ENCODE results near the gene UNC5C.

The UNC5C gene

GRCh38 chr4:95522682-95523530 is 25.9 kb downstream of the UNC5C start:
- no peak for DNase-seq (ENCODE audit: low read depth, low spot score)

- no peak for DNase-seq (ENCODE audit: low read depth, low spot score)
Observed at GRCh38 chr4:95517576-95518345, 31.0 kb downstream of the UNC5C start.

GRCh38 chr4:95516528-95517017 is 32.2 kb downstream of the UNC5C start:
- no peak for DNase-seq (ENCODE audit: low read depth, low spot score)

GRCh38 chr4:95515589-95515988 is 33.2 kb downstream of the UNC5C start:
- DNase-seq (ENCODE audit: low read depth, low spot score): no peak

GRCh38 chr4:95513022-95513421 is 35.8 kb downstream of the UNC5C start:
- DNase-seq (ENCODE audit: low read depth, low spot score): no peak

GRCh38 chr4:95511477-95511876 is 37.3 kb downstream of the UNC5C start:
- DNase-seq (ENCODE audit: low read depth, low spot score): no peak

GRCh38 chr4:95510877-95511276 is 37.9 kb downstream of the UNC5C start:
- DNase-seq (ENCODE audit: low read depth, low spot score): no peak

- DNase-seq (ENCODE audit: low read depth, low spot score): no peak
Observed at GRCh38 chr4:95510145-95510544, 38.6 kb downstream of the UNC5C start.

GRCh38 chr4:95508421-95508820 is 40.4 kb downstream of the UNC5C start:
- no peak for DNase-seq (ENCODE audit: low read depth, low spot score)

GRCh38 chr4:95507561-95507960 is 41.2 kb downstream of the UNC5C start:
- no peak for DNase-seq (ENCODE audit: low read depth, low spot score)

- DNase-seq (ENCODE audit: low read depth, low spot score): no peak
Observed at GRCh38 chr4:95507147-95507546, 41.6 kb downstream of the UNC5C start.

- DNase-seq (ENCODE audit: low read depth, low spot score): no peak
Observed at GRCh38 chr4:95506264-95506663, 42.5 kb downstream of the UNC5C start.

GRCh38 chr4:95505799-95506198 is 43.0 kb downstream of the UNC5C start:
- DNase-seq (ENCODE audit: low read depth, low spot score): no peak

- DNase-seq (ENCODE audit: low read depth, low spot score): no peak
Observed at GRCh38 chr4:95505151-95505550, 43.6 kb downstream of the UNC5C start.

GRCh38 chr4:95504501-95504900 is 44.3 kb downstream of the UNC5C start:
- no peak for DNase-seq (ENCODE audit: low read depth, low spot score)

- peak; percentile 67 for DNase-seq (ENCODE audit: low read depth, low spot score)
Observed at GRCh38 chr4:95500361-95500760, 48.4 kb downstream of the UNC5C start.

- no peak for DNase-seq (ENCODE audit: low read depth, low spot score)
Observed at GRCh38 chr4:95499291-95499696, 49.5 kb downstream of the UNC5C start.

- DNase-seq (ENCODE audit: low read depth, low spot score): no peak
Observed at GRCh38 chr4:95494186-95494585, 54.6 kb downstream of the UNC5C start.

- DNase-seq (ENCODE audit: low read depth, low spot score): no peak
Observed at GRCh38 chr4:95478679-95479078, 70.1 kb downstream of the UNC5C start.

GRCh38 chr4:95476121-95476520 is 72.7 kb downstream of the UNC5C start:
- no peak for DNase-seq (ENCODE audit: low read depth, low spot score)

- no peak for DNase-seq (ENCODE audit: low read depth, low spot score)
Observed at GRCh38 chr4:95472534-95472933, 76.2 kb downstream of the UNC5C start.

- no peak for DNase-seq (ENCODE audit: low read depth, low spot score)
Observed at GRCh38 chr4:95470622-95471021, 78.2 kb downstream of the UNC5C start.

GRCh38 chr4:95469617-95470016 is 79.2 kb downstream of the UNC5C start:
- DNase-seq (ENCODE audit: low read depth, low spot score): no peak

Measured in brain pericyte (primary cell).